Measurements from ENCODE around the gene MPZ.
A peak's percentile ranks its signal among the peaks of the same experiment; 100 is the strongest.
"Not testable (repeated sequence)": the region's sequence is repeated elsewhere in the genome, so short reads cannot be mapped to it uniquely, and the experiment has no call there.

The MPZ gene

GRCh38 chr1:161298116-161298515, 11.7 kb downstream of the MPZ start:
- no peak for DNase-seq

DNA sequence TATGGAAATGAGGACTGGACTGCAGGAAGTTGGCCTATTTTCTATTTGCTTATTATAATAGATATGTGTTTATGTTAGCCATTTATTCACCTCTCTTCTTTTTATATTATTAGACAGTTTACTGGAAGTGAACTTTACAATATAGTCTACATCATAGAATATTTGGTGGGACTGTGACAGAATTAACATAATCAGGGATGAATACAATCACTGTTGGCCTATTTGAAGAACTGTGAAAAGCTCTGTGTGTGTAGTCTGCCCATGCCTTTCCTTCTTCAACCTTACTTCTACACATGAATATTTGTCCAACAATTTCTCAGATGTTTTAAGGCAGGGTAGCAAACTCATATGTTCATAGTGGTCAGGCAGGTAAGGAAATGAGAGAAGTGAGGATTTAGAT, 12.4 kb downstream of the MPZ start:
- no peak for DNase-seq

- DNase-seq = no peak
These were observed 19.0 kb downstream of the MPZ start for GRCh38 chr1:161290779-161291178.

- DNase-seq = no peak
These were observed 22.2 kb downstream of the MPZ start for GRCh38 chr1:161287482-161288054.

DNA sequence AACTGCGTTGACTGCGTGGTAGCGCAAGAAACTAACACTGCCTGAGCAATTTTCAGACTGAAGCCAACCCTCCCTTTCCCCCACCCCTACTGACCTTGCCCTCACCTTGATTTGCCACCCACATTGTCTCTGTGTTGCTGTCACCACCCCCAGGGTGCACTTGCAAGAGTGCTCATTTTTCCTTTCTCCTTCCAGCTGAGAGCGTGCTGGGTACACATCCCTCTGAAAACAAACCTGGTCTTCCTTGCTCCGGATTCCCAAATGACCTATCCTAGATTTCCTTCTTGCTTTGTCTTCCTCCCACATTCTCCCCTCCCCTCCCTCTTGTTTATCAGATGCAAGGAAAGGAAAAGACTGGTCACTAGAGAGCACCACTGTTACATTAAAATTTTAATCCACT, 24.2 kb downstream of the MPZ start:
- no peak for DNase-seq

DNA sequence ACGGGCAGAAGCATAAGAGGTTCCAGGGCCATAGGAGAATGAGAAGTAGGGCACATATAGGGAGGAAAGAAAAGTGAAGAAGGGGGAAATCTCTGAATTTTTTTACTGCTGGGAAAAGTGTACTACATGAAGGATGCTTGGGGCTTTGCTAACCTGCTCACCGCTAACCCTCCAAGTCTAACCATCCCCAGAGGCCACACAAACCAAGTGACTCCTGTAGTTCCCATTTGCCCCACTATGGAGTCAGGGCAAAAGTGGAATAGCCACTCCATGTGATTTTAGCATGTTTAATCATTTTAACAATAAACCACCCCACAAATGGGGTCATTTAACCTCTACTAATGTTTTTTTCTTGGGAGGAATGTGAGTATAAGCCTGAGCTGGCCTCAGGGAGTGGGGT, 24.7 kb downstream of the MPZ start:
- DNase-seq = no peak

DNA sequence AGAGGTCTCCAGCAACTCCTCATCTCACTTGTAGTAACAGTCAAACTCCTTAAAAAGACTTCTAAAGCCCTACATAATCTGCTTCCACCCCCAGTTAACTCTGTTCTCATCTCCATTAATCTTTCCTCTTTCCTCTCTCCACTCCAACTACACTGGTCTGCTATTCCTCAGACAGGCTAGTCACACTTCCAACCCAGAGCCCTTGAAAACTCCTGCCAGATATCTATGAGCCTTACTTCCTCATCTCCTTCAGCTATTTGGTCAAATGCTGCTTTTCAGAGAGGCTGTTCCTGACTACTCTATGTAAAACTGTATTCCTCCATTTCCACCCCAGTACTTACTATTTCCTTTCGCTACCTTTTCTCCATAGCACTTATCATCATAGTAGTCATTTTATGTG, 26.8 kb downstream of the MPZ start:
- no peak for DNase-seq

DNA sequence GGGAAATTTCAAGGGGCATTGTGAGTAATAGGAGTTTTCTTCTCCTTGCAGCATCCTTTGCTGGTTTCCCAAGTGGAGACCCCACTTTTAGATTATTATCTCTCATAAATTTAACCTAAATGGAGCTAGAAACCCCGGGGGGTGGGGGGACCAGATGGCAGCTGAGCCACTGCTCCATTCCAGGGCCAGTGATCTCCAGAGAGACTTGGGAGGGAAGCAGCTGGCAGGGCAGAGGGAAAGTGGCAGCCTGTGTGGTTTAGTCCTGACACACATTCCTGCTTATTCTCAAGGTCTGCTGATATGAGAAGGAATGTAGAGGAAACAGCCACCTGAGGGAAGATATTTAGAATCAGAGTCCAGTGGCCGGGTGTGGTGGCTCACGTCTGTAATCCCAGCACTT, 34.9 kb downstream of the MPZ start:
- DNase-seq = no peak

- DNase-seq = no peak
These were observed 36.4 kb downstream of the MPZ start for GRCh38 chr1:161273402-161273801.

DNA sequence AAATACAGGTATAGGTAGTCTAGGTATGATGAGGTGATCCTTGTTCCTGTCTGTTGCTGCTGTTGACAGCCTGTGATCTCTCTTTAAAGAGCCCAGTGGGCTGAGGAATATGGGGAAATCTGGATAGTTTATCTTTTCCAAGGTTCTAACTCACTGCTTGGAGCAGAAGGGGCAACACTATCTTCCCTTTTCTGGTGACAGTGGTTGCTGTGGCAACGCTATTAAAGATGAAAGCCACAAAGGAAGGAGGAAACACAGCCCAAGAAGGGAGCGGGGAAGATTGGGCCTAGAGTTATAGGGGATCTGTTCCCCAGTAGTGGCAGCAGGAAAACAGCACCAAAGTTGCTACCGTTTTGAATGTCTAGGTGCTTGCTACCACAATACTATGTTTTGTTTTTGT, 42.4 kb downstream of the MPZ start:
- DNase-seq = no peak

- DNase-seq = no peak
These were observed 42.9 kb downstream of the MPZ start for GRCh38 chr1:161266836-161267235.

DNA sequence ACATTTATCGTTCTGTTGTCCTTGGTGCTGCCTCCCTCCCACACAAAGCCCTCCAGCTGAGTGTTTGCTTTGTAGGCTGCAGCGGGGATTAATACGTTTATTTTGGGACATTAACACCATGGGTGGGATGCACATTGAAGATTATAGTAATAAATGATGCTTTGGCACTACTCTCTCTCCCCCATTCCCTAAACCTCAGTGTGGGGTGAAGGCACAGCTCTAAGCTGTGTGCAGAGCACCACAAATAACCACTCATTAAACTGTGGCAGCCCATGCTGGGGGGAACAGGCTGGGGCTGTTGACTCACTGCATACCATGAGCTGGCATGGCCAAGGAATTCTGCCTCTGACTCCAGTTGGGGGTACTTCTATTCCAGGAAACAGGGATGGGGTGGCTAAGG, 43.6 kb downstream of the MPZ start:
- DNase-seq = no peak

GRCh38 chr1:161265305-161265704, 44.5 kb downstream of the MPZ start:
- DNase-seq = no peak

GRCh38 chr1:161261261-161262235, 48.2 kb downstream of the MPZ start:
- DNase-seq = no peak

DNA sequence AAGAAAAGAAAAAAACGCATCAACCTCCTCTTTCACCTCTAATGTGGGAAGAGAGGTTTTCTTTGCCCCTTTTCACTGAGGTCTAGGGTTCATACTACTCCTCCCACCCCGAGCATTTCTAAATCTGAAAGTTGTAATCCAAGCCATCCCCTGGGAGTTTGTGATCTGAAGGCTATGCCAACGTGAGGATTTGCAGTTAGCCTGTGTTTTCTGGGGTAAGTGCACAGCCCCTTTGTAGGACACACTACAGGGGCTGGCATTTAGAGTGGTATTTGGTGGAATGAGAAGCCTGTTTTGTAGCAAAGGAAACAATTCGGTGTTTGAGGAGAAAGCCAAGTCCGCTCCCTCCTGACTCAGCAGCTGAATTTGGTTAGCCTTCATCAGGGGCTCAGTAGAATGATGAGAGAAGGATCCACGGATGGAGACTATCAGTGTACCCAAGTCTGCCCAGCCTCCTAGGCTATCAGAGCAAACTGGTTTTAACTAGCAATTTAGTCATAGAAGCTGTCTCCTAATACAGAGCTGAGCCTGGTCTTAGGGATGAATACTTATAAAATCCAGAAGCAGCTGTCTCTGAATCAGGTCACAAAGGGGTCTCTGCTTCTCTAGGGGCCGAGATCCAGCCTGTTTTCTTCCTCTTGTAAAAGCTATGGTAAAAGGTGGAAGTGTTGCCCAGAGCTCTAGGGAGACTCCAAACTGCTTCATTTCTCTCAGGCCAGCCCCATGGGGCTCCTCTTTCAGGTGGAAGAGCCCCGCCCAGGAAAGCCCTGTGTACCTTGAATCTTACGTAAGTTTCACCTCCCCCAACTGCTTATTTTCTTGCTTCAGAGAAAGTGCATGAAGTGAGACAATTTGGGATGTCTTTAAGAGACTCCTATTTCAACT, 49.1 kb downstream of the MPZ start:
- DNase-seq = no peak

GRCh38 chr1:161259765-161260164, 50.0 kb downstream of the MPZ start:
- DNase-seq = no peak

GRCh38 chr1:161259345-161259702, 50.4 kb downstream of the MPZ start:
- DNase-seq = no peak

DNA sequence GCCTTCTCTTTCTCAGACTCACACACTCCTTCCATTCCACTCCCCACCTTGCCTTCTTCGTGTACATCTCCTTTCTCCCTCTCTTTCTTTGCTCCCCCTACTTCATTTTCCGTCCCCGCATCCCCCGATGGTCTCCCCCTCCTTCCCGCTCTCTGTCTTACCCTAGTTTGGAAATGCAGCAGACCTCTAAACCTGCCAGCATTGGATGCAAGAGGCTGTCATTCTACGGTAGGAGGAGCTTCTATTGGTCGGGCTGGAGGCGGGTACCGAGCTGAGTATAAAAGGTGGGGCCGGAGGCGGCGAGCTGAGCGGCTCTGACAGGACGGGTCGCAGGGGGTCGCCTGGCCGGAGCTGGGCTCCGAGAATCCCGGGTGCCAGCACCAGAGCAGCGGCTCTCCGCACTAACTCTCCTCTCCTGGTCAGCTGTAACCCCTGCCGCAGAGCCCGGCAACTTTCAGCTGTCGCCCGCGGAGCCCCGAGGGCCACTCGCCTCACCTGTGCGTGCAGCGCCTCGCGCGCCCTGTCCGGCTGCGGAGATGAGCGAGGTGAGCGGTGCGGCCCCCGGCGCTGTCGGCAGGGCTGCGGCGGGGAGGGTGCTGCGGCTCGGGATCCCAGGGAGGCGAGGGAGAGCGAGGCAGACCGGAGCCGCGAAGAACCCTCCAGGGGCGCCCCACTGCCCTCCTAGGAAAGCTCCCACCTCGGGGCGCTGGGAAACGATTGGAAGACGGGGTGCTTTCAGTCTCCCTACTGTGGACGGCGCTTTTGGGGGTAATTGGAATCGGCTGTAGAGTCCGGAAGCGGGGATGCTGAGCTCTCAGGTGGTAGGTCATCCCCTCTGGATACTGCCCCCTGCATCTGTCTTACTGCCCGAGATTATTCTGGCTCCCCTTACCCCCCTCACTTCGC, 51.1 kb downstream of the MPZ start, which contains the start of gene PCP4L1:
TSS of gene PCP4L1 (plus strand) at position 307 of the 906 bp plus-strand sequence. CDS start at position 537, 230 bp downstream.
- peak; percentile 32 for DNase-seq

DNA sequence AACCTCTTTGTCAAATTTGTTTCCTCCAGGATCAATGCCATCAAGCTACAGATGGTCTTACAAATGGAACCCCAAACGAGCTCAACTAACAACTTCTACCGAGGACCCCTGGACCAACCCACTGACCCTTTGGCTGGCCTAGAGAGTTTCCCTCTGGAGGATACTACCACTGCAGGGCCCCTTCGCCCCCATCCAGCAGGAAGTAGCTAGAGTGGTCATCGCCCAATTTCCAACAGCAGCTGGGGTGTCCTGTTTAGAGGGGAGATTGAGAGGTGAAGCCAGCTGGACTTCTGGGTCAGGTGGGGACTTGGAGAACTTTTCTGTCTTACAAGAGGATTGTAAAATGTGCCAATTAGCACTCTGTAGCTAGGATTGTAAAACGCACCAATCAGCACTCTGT, 52.7 kb downstream of the MPZ start:
- not testable (repeated sequence) for DNase-seq

GRCh38 chr1:161255955-161256520, 53.7 kb downstream of the MPZ start:
- not testable (repeated sequence) for DNase-seq

- DNase-seq = not testable (repeated sequence)
These were observed 54.5 kb downstream of the MPZ start for GRCh38 chr1:161255302-161255701.
